HG02610 (cell line): ENCODE results near the gene FEM1A.
"Not testable (repeated sequence)": the region's sequence is repeated elsewhere in the genome, so short reads cannot be mapped to it uniquely, and the experiment has no call there.

ENCODE experiments used
- ATAC-seq: cut with Tn5 transposase; IDR thresholded peaks from one replicate; pipeline ENCODE4 v1.9.1; 2021; ENCODE audit warnings: mild to moderate bottlenecking, moderate library complexity; ENCODE audit not compliant: unreplicated experiment

FEM1A gene

GRCh38 chr19:4791183-4792018 lies at the start of gene FEM1A:
Gene FEM1A, plus strand, starts transcription at chr19:4791734. Its CDS starts 121 bp downstream, at chr19:4791855.
- ATAC-seq, result peak; percentile 95

GRCh38 chr19:4742723-4743646 lies 48.5 kb upstream of the FEM1A start:
- ATAC-seq, result no peak

- ATAC-seq, result no peak
These were observed 46.9 kb upstream of the FEM1A start for GRCh38 chr19:4744451-4745174.

GRCh38 chr19:4745175-4745574 lies 46.4 kb upstream of the FEM1A start:
- ATAC-seq, result not testable (repeated sequence)

- ATAC-seq, result no peak
These were observed 45.5 kb upstream of the FEM1A start for GRCh38 chr19:4745986-4746385.

GRCh38 chr19:4748185-4748584 lies 43.3 kb upstream of the FEM1A start:
- ATAC-seq, result no peak

- ATAC-seq, result no peak
These were observed 42.9 kb upstream of the FEM1A start for GRCh38 chr19:4748589-4748988.

- no peak for ATAC-seq
These were observed 41.5 kb upstream of the FEM1A start for GRCh38 chr19:4749870-4750590.

- no peak for ATAC-seq
These were observed 37.3 kb upstream of the FEM1A start for GRCh38 chr19:4754248-4754647.

- ATAC-seq, result no peak
These were observed 36.1 kb upstream of the FEM1A start for GRCh38 chr19:4755459-4755858.

- ATAC-seq, result no peak
These were observed 33.5 kb upstream of the FEM1A start for GRCh38 chr19:4758082-4758481.

GRCh38 chr19:4758659-4759058 lies 32.9 kb upstream of the FEM1A start:
- no peak for ATAC-seq

GRCh38 chr19:4759388-4760284 lies 31.9 kb upstream of the FEM1A start:
- no peak for ATAC-seq

- no peak for ATAC-seq
These were observed 31.3 kb upstream of the FEM1A start for GRCh38 chr19:4760285-4760650.

GRCh38 chr19:4763021-4763420 lies 28.5 kb upstream of the FEM1A start:
- ATAC-seq, result no peak

- ATAC-seq, result no peak
These were observed 27.2 kb upstream of the FEM1A start for GRCh38 chr19:4764393-4764660.

GRCh38 chr19:4768934-4769777 lies 22.4 kb upstream of the FEM1A start:
- ATAC-seq, result no peak

GRCh38 chr19:4772566-4772965 lies 19.0 kb upstream of the FEM1A start:
- ATAC-seq, result no peak
